Astrocyte (in vitro differentiated cells and primary cell): ENCODE results near the gene KLF7. TPM values are rescaled to one million over a fixed set of nuclear protein-coding genes. Genes with fewer than 3 reads are reported as not detected.

Source experiments
- DNase-seq: peaks from one replicate; pipeline ENCODE4 v3.0.0-alpha.2; 2010; ENCODE audit warnings: low read depth
- FAIRE-seq: peaks from 2 replicates; lab custom pipeline; 2011; peaks lifted over from hg19 to GRCh38; lab: Jason Lieb, UNC
- H2AFZ ChIP-seq: 2 replicates; pipeline ENCODE4 v1.6.0; 2012; ENCODE audit warnings: low read depth, low read length, inconsistent platforms
- H3K27ac ChIP-seq: 2 replicates; pipeline ENCODE4 v1.5.1; 2011; ENCODE audit warnings: low read depth, low read length, inconsistent platforms
- H3K27me3 ChIP-seq: 2 replicates; pipeline ENCODE4 v1.6.0; 2011; ENCODE audit warnings: low read length, inconsistent platforms; ENCODE audit not compliant: insufficient read depth
- H3K36me3 ChIP-seq: 2 replicates; pipeline ENCODE4 v1.5.1; 2011; ENCODE audit warnings: low read length, inconsistent platforms; ENCODE audit not compliant: insufficient read depth
- H3K4me1 ChIP-seq: 2 replicates; pipeline ENCODE4 v1.5.1; 2011; ENCODE audit warnings: low read length, inconsistent platforms; ENCODE audit not compliant: insufficient read depth
- H3K4me2 ChIP-seq: 2 replicates; pipeline ENCODE4 v1.6.0; 2012; ENCODE audit warnings: low read length, inconsistent platforms
- H3K4me3 ChIP-seq: 2 replicates; pipeline ENCODE4 v1.5.1; 2011; ENCODE audit warnings: low read depth, mild to moderate bottlenecking, low read length, inconsistent platforms; ENCODE audit not compliant: insufficient read depth
- H3K79me2 ChIP-seq: 2 replicates; pipeline ENCODE4 v1.6.0; 2012; ENCODE audit warnings: mild to moderate bottlenecking, low read length, inconsistent platforms; ENCODE audit not compliant: insufficient read depth
- H3K9ac ChIP-seq: 2 replicates; pipeline ENCODE4 v1.6.0; 2012; ENCODE audit warnings: mild to moderate bottlenecking, low read length, inconsistent platforms
- H3K9me3 ChIP-seq: 2 replicates; pipeline ENCODE4 v1.5.1; 2012; ENCODE audit warnings: low read depth, mild to moderate bottlenecking, low read length, inconsistent platforms; ENCODE audit not compliant: insufficient read depth
- H4K20me1 ChIP-seq: 2 replicates; pipeline ENCODE4 v1.6.0; 2012; ENCODE audit warnings: low read length, inconsistent platforms; ENCODE audit not compliant: insufficient read depth
- H3K27ac Mint-ChIP-seq: one replicate; pipeline ENCODE4 v1.8.0; 2021; ENCODE audit warnings: mild to moderate bottlenecking, mixed read lengths; ENCODE audit not compliant: unreplicated experiment
- H3K27me3 Mint-ChIP-seq: one replicate; pipeline ENCODE4 v1.8.0; 2021; ENCODE audit warnings: low read depth, mixed read lengths; ENCODE audit not compliant: unreplicated experiment
- H3K36me3 Mint-ChIP-seq: one replicate; pipeline ENCODE4 v1.8.0; 2021; ENCODE audit warnings: low read depth, mixed read lengths; ENCODE audit not compliant: unreplicated experiment
- H3K4me1 Mint-ChIP-seq: one replicate; pipeline ENCODE4 v1.8.0; 2021; ENCODE audit warnings: low read depth, mixed read lengths; ENCODE audit not compliant: unreplicated experiment
- H3K4me3 Mint-ChIP-seq: one replicate; pipeline ENCODE4 v1.8.0; 2021; ENCODE audit warnings: mild to moderate bottlenecking, moderate library complexity, mixed read lengths; ENCODE audit not compliant: unreplicated experiment
- H3K9me3 Mint-ChIP-seq: one replicate; pipeline ENCODE4 v1.8.0; 2021; ENCODE audit warnings: mild to moderate bottlenecking, mixed read lengths; ENCODE audit not compliant: unreplicated experiment
- CTCF ChIP-seq: IDR thresholded peaks from 2 replicates; pipeline ENCODE4 v1.5.1; 2011; ENCODE audit warnings: low read depth, mild to moderate bottlenecking, inconsistent platforms, low read length, moderate library complexity; ENCODE audit not compliant: insufficient read depth
- EZH2 ChIP-seq: IDR thresholded peaks from 2 replicates; pipeline ENCODE4 v1.6.1; 2012; ENCODE audit warnings: mild to moderate bottlenecking, low read length, inconsistent platforms; ENCODE audit not compliant: insufficient read depth
- total RNA-seq: library from RNA; stranded (reverse); gene quantifications from 2 replicates; pipeline ENCODE4 v1.2.1, GENCODE V29; 2021

The KLF7 gene
- total RNA-seq, 1 donor from 2014 or later, result 81.2 TPM

DNA sequence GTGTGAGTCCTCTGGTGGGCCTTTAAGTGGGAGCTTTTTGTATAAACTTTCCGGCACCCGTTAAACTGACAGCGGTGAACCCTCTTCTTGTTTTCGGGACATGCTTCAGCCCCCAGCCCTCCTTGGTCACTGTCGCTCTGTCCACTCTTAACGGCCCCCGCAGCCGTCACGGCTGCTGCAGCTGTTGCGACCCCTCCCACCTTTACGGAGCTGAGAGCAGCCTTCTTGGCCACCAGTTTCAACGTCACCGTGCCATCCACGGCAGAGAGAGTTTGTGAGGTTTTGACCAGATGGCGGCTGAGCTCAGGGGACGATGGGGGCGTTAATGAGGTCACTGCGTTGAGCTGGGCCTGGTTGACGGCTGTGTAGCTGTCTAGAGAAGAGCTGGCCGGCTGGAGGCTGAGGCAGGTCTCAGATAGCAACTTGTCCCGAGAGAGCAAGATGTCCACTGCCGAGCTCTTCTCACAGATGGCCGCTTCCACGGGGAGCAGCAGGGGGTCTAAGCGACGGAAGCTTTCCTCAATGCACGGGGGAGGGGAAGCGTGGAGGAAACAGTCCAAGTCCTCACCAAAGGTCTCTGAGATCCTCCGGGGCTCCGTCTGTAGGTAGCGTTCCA is 41.9 kb downstream of the KLF7 start:
- Mint-ChIP-seq H3K27ac (peak overlapping the region; percentile 41), H3K27me3 (no peaks in the 10 kb centered on the region), H3K9me3 (peaks cover 1% of the 10 kb centered on the region), H3K36me3 (peaks cover 24% of the 10 kb centered on the region), H3K4me1 (peaks cover 73% of the 10 kb centered on the region), H3K4me3 (no peak overlapping the region)
- H3K4me1 ChIP-seq, result peaks cover 42% of the 10 kb centered on the region
- no peak overlapping the region for H3K4me3 ChIP-seq
- no peak overlapping the region for H3K27ac ChIP-seq
- no peak overlapping the region for H3K4me2 ChIP-seq
- TF ChIP-seq CTCF (no peak), EZH2 (no peak)
- H3K79me2 ChIP-seq, result peaks cover 100% of the 10 kb centered on the region
- peaks cover 100% of the 10 kb centered on the region for H4K20me1 ChIP-seq
- no peak overlapping the region for H3K9ac ChIP-seq
- peaks cover 20% of the 10 kb centered on the region for H3K36me3 ChIP-seq
- H3K9me3 ChIP-seq, result no peaks in the 10 kb centered on the region
- no peaks in the 10 kb centered on the region for H3K27me3 ChIP-seq
- H2AFZ ChIP-seq, result no peak overlapping the region
- no peak for DNase-seq
- FAIRE-seq, result no peak

DNA sequence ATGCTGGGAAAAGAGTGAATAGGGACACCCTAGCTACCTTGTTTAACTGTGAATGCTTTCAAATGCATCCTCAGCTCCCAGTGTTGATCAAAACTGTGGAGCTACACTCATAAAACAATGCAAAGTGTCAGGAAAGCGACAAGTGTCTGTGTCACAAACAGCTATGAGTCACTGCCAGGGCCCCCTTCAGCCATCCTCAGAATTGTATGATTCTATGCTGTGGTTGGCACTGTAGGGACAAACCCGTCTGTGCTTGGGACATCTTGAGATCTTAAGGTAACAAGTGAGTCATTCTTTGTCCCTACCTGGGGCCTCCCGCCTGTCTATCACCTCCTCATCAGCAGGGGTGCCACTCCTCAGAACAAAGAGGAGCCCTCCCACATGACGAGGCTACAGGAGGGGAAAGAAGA is 42.4 kb downstream of the KLF7 start:
- DNase-seq (no peak), FAIRE-seq (no peak)
- H3K9me3 ChIP-seq, result no peaks in the 10 kb centered on the region
- H3K36me3 Mint-ChIP-seq, result peaks cover 23% of the 10 kb centered on the region
- H3K4me2 ChIP-seq, result peak overlapping the region; percentile 59
- peaks cover 20% of the 10 kb centered on the region for H3K36me3 ChIP-seq
- H3K27me3 ChIP-seq, result no peaks in the 10 kb centered on the region
- H3K4me3 Mint-ChIP-seq, result no peak overlapping the region
- TF ChIP-seq CTCF, result no peak
- peaks cover 100% of the 10 kb centered on the region for H3K79me2 ChIP-seq
- no peak overlapping the region for H2AFZ ChIP-seq
- H3K9ac ChIP-seq, result peak overlapping the region; percentile 7
- H3K9me3 Mint-ChIP-seq, result peaks cover 1% of the 10 kb centered on the region
- no peak overlapping the region for H3K27ac Mint-ChIP-seq
- peak overlapping the region; percentile 9 for H3K27ac ChIP-seq
- peaks cover 100% of the 10 kb centered on the region for H4K20me1 ChIP-seq
- H3K4me1 Mint-ChIP-seq, result peaks cover 72% of the 10 kb centered on the region
- no peak overlapping the region for H3K4me3 ChIP-seq
- H3K4me1 ChIP-seq, result peaks cover 42% of the 10 kb centered on the region
- H3K27me3 Mint-ChIP-seq, result no peaks in the 10 kb centered on the region

GRCh38 chr2:207122651-207123334 is 43.0 kb downstream of the KLF7 start:
- DNase-seq (no peak), FAIRE-seq (no peak)
- Histone ChIP-seq H4K20me1 (peaks cover 100% of the 10 kb centered on the region), H3K4me1 (peaks cover 42% of the 10 kb centered on the region), H3K79me2 (peaks cover 100% of the 10 kb centered on the region), H3K4me2 (peak overlapping the region; percentile 59), H3K9me3 (no peaks in the 10 kb centered on the region), H3K27me3 (no peaks in the 10 kb centered on the region), H3K4me3 (peak overlapping the region; percentile 22), H3K9ac (peak overlapping the region; percentile 7), H2AFZ (no peak overlapping the region), H3K36me3 (peaks cover 20% of the 10 kb centered on the region), H3K27ac (peak overlapping the region; percentile 67)
- TF ChIP-seq CTCF (no peak), EZH2 (no peak)
- Mint-ChIP-seq H3K27ac (no peak overlapping the region), H3K9me3 (peaks cover 1% of the 10 kb centered on the region), H3K4me3 (no peak overlapping the region), H3K27me3 (no peaks in the 10 kb centered on the region), H3K36me3 (peaks cover 21% of the 10 kb centered on the region), H3K4me1 (peaks cover 72% of the 10 kb centered on the region)
